SK-N-SH (cell line): ENCODE measurements around the gene CYSTM1. TPM values are rescaled to one million over a fixed set of nuclear protein-coding genes. Genes with fewer than 3 reads are reported as not detected.
"Not testable (repeated sequence)": the region's sequence is repeated elsewhere in the genome, so short reads cannot be mapped to it uniquely, and the experiment has no call there.

Source experiments
- CTCF ChIA-PET: fragments of 300-600, 350-600 bp; formaldehyde crosslinking; extraction: SDS; loops from one replicate; lab custom pipeline; 2021; lab: Yijun Ruan, JAX
- POLR2A ChIA-PET: fragments of 350-600 bp; sonication (Branson Sonifier 250); formaldehyde crosslinking; extraction: SDS; loops from one replicate; lab custom pipeline; 2020; ENCODE audit warnings: antibody characterized with exemption, inconsistent platforms; lab: Yijun Ruan, JAX
- DNase-seq: peaks from one replicate; pipeline ENCODE4 v3.0.0; 2012
- H2AFZ ChIP-seq: fragments of 200-600 bp; sonication (generic); 2 replicates; pipeline ENCODE4 v1.8.1; 2016; ENCODE audit warnings: antibody characterized with exemption, mild to moderate bottlenecking, low read depth
- H3F3A ChIP-seq: fragments of 200-600 bp; sonication (generic); replicated peaks from 2 replicates; pipeline ENCODE3; 2016; ENCODE audit warnings: antibody characterized with exemption, mild to moderate bottlenecking; ENCODE audit not compliant: insufficient read depth
- H3K27ac ChIP-seq, 2 experiments: fragments of 200-500 bp in 1 of 2; fragments of 200-600 bp in 1 of 2; sonication (Bioruptor generic) in 1 of 2; sonication (generic), shearing (Covaris generic) in 1 of 2; 2 replicates each; pipeline versions ENCODE4 v1.5.1 to v1.6.1; 2014 to 2016; ENCODE audit warnings: low read depth in 2 of 2, inconsistent platforms in 1 of 2, low read length in 1 of 2, mild to moderate bottlenecking in 1 of 2, mixed read lengths in 1 of 2
- H3K27me3 ChIP-seq: fragments of 200-600 bp; sonication (generic), shearing (Covaris generic); 2 replicates; pipeline ENCODE4 v1.6.1; 2016; ENCODE audit warnings: mixed run types; ENCODE audit not compliant: insufficient read depth
- H3K36me3 ChIP-seq, 2 experiments: fragments of 200-500 bp in 1 of 2; fragments of 200-600 bp in 1 of 2; sonication (Bioruptor generic) in 1 of 2; sonication (generic) in 1 of 2; replicated peaks in 1 of 2; 2 replicates each; pipeline versions ENCODE3 to v1.5.1; 2014 to 2016; ENCODE audit warnings: low read length in 1 of 2, mild to moderate bottlenecking in 1 of 2; ENCODE audit not compliant: insufficient read depth in 2 of 2, control insufficient read depth in 1 of 2
- H3K4me1 ChIP-seq, 2 experiments: fragments of 200-500 bp in 1 of 2; fragments of 200-600 bp in 1 of 2; sonication (Bioruptor generic) in 1 of 2; sonication (generic), shearing (Covaris generic) in 1 of 2; 2 replicates each; pipeline versions ENCODE4 v1.5.1 to v1.6.1; 2014 to 2016; ENCODE audit warnings: low read depth in 1 of 2, low read length in 1 of 2, mixed run types in 1 of 2; ENCODE audit not compliant: insufficient read depth in 2 of 2, control insufficient read depth in 1 of 2
- H3K4me2 ChIP-seq: fragments of 200-600 bp; sonication (generic), shearing (Covaris generic); 2 replicates; pipeline ENCODE4 v1.6.1; 2017; ENCODE audit warnings: mixed run types
- H3K4me3 ChIP-seq, 2 experiments: fragments of 200-500 bp in 1 of 2; fragments of 200-600 bp in 1 of 2; sonication (Bioruptor generic) in 1 of 2; sonication (generic), shearing (Covaris generic) in 1 of 2; 2 replicates each; pipeline versions ENCODE4 v1.5.1 to v1.8.1; 2014 to 2016; ENCODE audit warnings: low read depth in 2 of 2, inconsistent platforms in 1 of 2, low read length in 1 of 2, mild to moderate bottlenecking in 1 of 2, mixed read lengths in 1 of 2, moderate library complexity in 1 of 2
- H3K79me2 ChIP-seq: fragments of 200-600 bp; sonication (generic); 2 replicates; pipeline ENCODE4 v1.8.1; 2017; ENCODE audit warnings: mild to moderate bottlenecking; ENCODE audit not compliant: insufficient read depth
- H3K9ac ChIP-seq: fragments of 200-600 bp; sonication (generic); 2 replicates; pipeline ENCODE4 v1.6.1; 2017; ENCODE audit warnings: mixed run types
- H3K9me2 ChIP-seq: fragments of 200-600 bp; sonication (generic); 2 replicates; pipeline ENCODE4 v1.6.1; 2017; ENCODE audit warnings: mixed run types
- H3K9me3 ChIP-seq: fragments of 200-600 bp; sonication (generic); 2 replicates; pipeline ENCODE4 v1.6.1; 2017; ENCODE audit warnings: mixed run types, mild to moderate bottlenecking, moderate library complexity
- H4K20me1 ChIP-seq: fragments of 200-600 bp; sonication (generic); 2 replicates; pipeline ENCODE4 v1.6.1; 2017; ENCODE audit warnings: mild to moderate bottlenecking, mixed run types; ENCODE audit not compliant: insufficient read depth
- CTCF ChIP-seq: fragments of 200-600 bp; sonication (generic); IDR thresholded peaks from 2 replicates; pipeline ENCODE4 v1.6.1; 2017; ENCODE audit warnings: antibody characterized with exemption, mild to moderate bottlenecking, moderate library complexity
- EZH2phosphoT487 ChIP-seq: fragments of 200-600 bp; sonication (generic); IDR thresholded peaks from 2 replicates; pipeline ENCODE4 v1.6.1; 2017; ENCODE audit warnings: low read depth, mixed run types, mild to moderate bottlenecking, antibody characterized with exemption, moderate library complexity, borderline replicate concordance
- FOXJ3 ChIP-seq: sonication (generic); formaldehyde crosslinking; IDR thresholded peaks from 2 replicates; pipeline ENCODE4 v1.5.1; 2020; ENCODE audit warnings: mild to moderate bottlenecking, missing genetic modification reagents
- GABPA ChIP-seq: IDR thresholded peaks from 2 replicates; pipeline ENCODE4 v1.4.0; 2012; ENCODE audit warnings: low read depth, mild to moderate bottlenecking
- JUND ChIP-seq: IDR thresholded peaks from 2 replicates; pipeline ENCODE4 v1.4.0; 2012
- MXI1 ChIP-seq: IDR thresholded peaks from 2 replicates; pipeline ENCODE4 v1.6.1; 2012; ENCODE audit warnings: mild to moderate bottlenecking, low read depth, low read length, improper control_type of control experiment
- NFIC ChIP-seq: IDR thresholded peaks from 2 replicates; pipeline ENCODE4 v1.4.0; 2012; ENCODE audit warnings: borderline replicate concordance
- NRF1 ChIP-seq: IDR thresholded peaks from 2 replicates; pipeline ENCODE4 v1.6.1; 2012; ENCODE audit warnings: low read depth, mild to moderate bottlenecking, low read length
- RCOR1 ChIP-seq: fragments of 150-350 bp; IDR thresholded peaks from 2 replicates; pipeline ENCODE4 v1.6.1; 2017; ENCODE audit warnings: antibody characterized with exemption, low read length
- TAF1 ChIP-seq: IDR thresholded peaks from 2 replicates; pipeline ENCODE4 v1.6.1; 2012; ENCODE audit warnings: low read depth, mild to moderate bottlenecking, low read length, moderate library complexity, borderline replicate concordance
- TEAD4 ChIP-seq: IDR thresholded peaks from 2 replicates; pipeline ENCODE4 v1.4.0; 2012; ENCODE audit warnings: mild to moderate bottlenecking, borderline replicate concordance; ENCODE audit not compliant: insufficient read depth
- YY1 ChIP-seq: IDR thresholded peaks from 2 replicates; pipeline ENCODE4 v1.4.0; 2012; ENCODE audit warnings: low read depth, mild to moderate bottlenecking
- ZBTB33 ChIP-seq: IDR thresholded peaks from 2 replicates; pipeline ENCODE4 v1.4.0; 2012; ENCODE audit warnings: low read depth, borderline replicate concordance
- WGBS: methylation state at CpG from one replicate; pipeline ENCODE4 v1.1.6; 2017; ENCODE audit warnings: low lambda C conversion rate; 5-methylcytosine and 5-hydroxymethylcytosine counted together
- polyA plus RNA-seq, 3 experiments: library from polyadenylated mRNA; depleted of rRNA; stranded (reverse); fragments of >200 nt; gene quantifications; 2 replicates each; pipeline ENCODE4 v1.2.3, GENCODE V29; 2012

CYSTM1 gene
- polyA plus RNA-seq, 1 of the 3 experiments (the other 2 are of a cell fraction) = 27.1 TPM

- H3K27ac ChIP-seq = no peak overlapping the region
- WGBS = 67% methylated on average over 7 of the region's 7 CpGs
- H3K9me2 ChIP-seq = no peaks in the 10 kb centered on the region
- H2AFZ ChIP-seq = no peak overlapping the region
- no peaks in the 10 kb centered on the region for H3K9me3 ChIP-seq
- ChIA-PET POLR2A (no interaction called here), CTCF (interaction anchor here (1.2 to 13.5 kb wide), 5 partner anchors 9 to 199 kb away, joined by 3 to 147 read pairs (median 7); no protein-coding TSS in a partner anchor)
- DNase-seq = no peak
- no peaks in the 10 kb centered on the region for H3K36me3 ChIP-seq
- no peaks in the 10 kb centered on the region for H3K27me3 ChIP-seq
- H3K79me2 ChIP-seq = peaks cover 3% of the 10 kb centered on the region; the same call in 1 of the 2 replicates
- no peaks in the 10 kb centered on the region for H3F3A ChIP-seq
- peaks cover 0 to 5% of the 10 kb centered on the region in 2 experiments; a peak in 1 of 4 replicates for H3K4me1 ChIP-seq
- H4K20me1 ChIP-seq = no peaks in the 10 kb centered on the region
- H3K4me3 ChIP-seq = no peak overlapping the region
- H3K9ac ChIP-seq = no peak overlapping the region
- TF ChIP-seq NFIC (no peak), NRF1 (no peak), CTCF (no peak), EZH2phosphoT487 (no peak), FOXJ3 (CRISPR knock-in tag) (no peak), TEAD4 (no peak), JUND (no peak)
- no peak overlapping the region for H3K4me2 ChIP-seq
These were observed 21.7 kb upstream of the CYSTM1 start for GRCh38 chr5:140153255-140153654.

GRCh38 chr5:140153905-140154304 is 21.1 kb upstream of the CYSTM1 start:
- CTCF ChIA-PET = interaction anchor here (0.6 to 13.5 kb wide), 6 partner anchors 10 to 198 kb away, joined by 3 to 147 read pairs (median 5); no protein-coding TSS in a partner anchor
- Histone ChIP-seq H3K9me3 (no peaks in the 10 kb centered on the region), H3K9ac (no peak overlapping the region), H3K36me3 (no peaks in the 10 kb centered on the region), H2AFZ (no peak overlapping the region), H3F3A (no peaks in the 10 kb centered on the region), H4K20me1 (no peaks in the 10 kb centered on the region), H3K79me2 (peaks cover 3% of the 10 kb centered on the region; the same call in 1 of the 2 replicates), H3K4me1 (peaks cover 0 to 5% of the 10 kb centered on the region in 2 experiments; a peak in 1 of 4 replicates), H3K27me3 (no peaks in the 10 kb centered on the region), H3K27ac (no peak overlapping the region), H3K4me2 (no peak overlapping the region), H3K9me2 (no peaks in the 10 kb centered on the region), H3K4me3 (no peak overlapping the region)
- POLR2A ChIA-PET = no interaction called here
- no peak for DNase-seq
- TF ChIP-seq YY1 (no peak), TAF1 (no peak), ZBTB33 (no peak), GABPA (no peak), RCOR1 (no peak), MXI1 (no peak)
- 84% methylated on average over 8 of the region's 8 CpGs for WGBS

GRCh38 chr5:140154710-140155381 is 20.1 kb upstream of the CYSTM1 start:
- H4K20me1 ChIP-seq, H3K79me2 ChIP-seq, H3K27ac ChIP-seq, H3K27me3 ChIP-seq, H3K9me2 ChIP-seq, H3F3A ChIP-seq, H3K4me2 ChIP-seq, H3K4me1 ChIP-seq, H2AFZ ChIP-seq, H3K9me3 ChIP-seq, H3K4me3 ChIP-seq, DNase-seq, POLR2A ChIA-PET, H3K36me3 ChIP-seq, H3K9ac ChIP-seq: not testable (repeated sequence)
- 87% methylated on average over 21 of the region's 21 CpGs for WGBS
- CTCF ChIA-PET = interaction anchor here (1.1 to 13.5 kb wide), 8 partner anchors 11 to 390 kb away, joined by 3 to 147 read pairs (median 13); partner anchors contain the start of gene NRG2
